DMS153 treated with DMSO at 0.1 percent for 48 hours (cell line): Measurements from ENCODE around the gene DUSP22.
"Not testable (repeated sequence)": the region's sequence is repeated elsewhere in the genome, so short reads cannot be mapped to it uniquely, and the experiment has no call there.

Experiments used
- DNase-seq: peaks from one replicate; lab custom pipeline; 2025; ENCODE audit not compliant: unreplicated experiment; lab: John Stamatoyannopoulos, UW

Gene DUSP22

DNA sequence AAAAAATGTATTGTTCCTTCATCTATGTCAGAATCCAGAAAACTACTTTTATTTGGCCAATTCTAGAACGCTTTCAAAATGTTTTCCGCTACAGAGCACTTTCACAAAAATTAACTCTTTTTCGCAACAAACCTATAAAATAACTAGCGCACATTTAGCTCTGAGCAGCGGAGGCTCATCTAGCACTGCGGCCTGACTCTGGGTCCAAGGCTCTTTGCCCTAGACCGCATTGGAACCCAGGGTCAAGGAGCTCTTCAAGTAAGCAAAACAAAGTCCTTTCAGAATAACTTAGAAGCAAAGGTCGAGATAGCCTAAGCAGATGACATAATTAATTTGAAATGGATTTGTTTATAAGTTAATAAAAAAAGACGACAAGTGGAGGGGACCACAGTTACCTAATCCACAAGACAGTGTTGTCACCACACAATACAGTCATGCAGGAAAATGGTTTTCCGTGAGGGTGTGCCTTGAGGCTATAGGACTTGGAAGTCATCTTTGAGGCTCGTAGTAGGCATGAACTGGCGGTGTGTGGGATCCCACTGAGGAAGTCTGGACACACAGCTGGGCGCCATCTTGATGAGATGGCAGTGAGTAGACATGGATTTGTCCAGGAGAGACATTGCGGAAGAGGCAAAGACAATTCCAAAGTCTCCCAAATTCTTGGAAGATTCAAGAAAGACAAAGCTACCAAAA is 70.1 kb downstream of the DUSP22 start:
- DNase-seq = no peak

- DNase-seq = no peak
Observed at GRCh38 chr6:362924-363249, 70.6 kb downstream of the DUSP22 start.

- no peak for DNase-seq
Observed at GRCh38 chr6:363291-363690, 71.0 kb downstream of the DUSP22 start.

- DNase-seq = no peak
Observed at GRCh38 chr6:363909-364308, 71.6 kb downstream of the DUSP22 start.

GRCh38 chr6:364609-365540 is 72.6 kb downstream of the DUSP22 start:
- DNase-seq = no peak

DNA sequence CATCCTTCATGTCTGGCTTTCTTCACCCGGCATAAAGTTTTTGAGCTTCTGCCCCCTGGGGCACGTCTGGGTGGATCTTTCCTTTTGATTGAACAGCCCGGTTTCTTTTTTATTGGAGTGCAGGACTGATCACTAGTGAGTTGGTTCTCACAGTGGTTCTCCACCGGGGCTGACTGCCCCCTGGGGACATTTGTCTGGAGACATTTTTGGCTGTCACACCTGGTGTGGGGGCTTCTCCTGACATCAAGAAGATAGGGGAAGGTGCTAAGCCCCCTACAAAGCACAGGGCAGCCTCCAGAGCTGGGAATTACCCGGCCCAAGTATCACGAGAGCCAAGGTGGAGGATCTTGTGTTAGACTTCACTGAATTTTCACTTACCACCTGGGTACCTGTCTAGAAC is 73.5 kb downstream of the DUSP22 start:
- no peak for DNase-seq

- DNase-seq = no peak
Observed at GRCh38 chr6:366389-367297, 74.4 kb downstream of the DUSP22 start.

GRCh38 chr6:367298-367794 is 75.1 kb downstream of the DUSP22 start:
- DNase-seq = no peak

- no peak for DNase-seq
Observed at GRCh38 chr6:367891-368630, 75.8 kb downstream of the DUSP22 start.

DNA sequence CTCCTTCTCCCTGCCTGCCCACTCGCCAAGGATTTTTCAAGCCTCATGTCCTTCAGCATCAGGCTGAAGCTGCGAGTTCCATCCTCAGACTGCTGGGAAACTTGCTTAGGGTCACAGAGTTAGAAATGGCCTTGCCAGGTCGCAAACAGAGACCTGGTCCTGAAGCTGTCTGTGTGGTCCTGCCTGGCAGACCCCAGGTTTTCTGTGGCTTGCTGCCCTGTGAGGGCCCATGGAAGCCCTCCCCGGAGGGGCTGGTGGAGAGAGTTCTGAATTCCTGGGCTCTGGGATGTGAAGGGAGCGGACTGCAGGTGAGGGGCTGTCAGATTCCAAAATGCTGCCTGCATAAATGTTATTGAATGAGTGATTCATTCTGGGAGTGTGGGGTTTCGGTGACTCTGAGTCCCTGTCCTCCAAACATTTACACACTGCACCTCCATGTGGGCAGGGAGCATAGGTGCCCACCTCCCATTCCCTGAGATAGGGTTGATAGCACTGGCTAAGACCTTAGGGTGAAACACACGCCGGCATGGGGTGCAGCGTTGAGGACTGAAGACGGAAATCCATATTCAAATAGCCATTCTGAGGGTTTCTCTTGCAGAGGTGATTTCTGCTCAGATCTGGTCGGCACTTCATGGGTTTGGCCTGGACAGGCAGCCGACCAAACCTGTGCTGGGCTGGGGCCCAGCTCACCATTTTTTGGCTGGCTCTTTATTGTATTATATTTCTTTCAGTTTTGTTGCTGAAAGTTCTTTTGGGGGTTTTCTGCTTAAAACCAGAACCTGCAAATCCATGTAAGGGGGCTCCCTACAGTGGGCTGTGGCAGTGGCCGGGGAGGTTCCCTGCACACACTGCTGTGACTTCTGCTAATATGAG is 77.5 kb downstream of the DUSP22 start:
- DNase-seq = no peak

- DNase-seq = no peak
Observed at GRCh38 chr6:370555-370954, 78.3 kb downstream of the DUSP22 start.

DNA sequence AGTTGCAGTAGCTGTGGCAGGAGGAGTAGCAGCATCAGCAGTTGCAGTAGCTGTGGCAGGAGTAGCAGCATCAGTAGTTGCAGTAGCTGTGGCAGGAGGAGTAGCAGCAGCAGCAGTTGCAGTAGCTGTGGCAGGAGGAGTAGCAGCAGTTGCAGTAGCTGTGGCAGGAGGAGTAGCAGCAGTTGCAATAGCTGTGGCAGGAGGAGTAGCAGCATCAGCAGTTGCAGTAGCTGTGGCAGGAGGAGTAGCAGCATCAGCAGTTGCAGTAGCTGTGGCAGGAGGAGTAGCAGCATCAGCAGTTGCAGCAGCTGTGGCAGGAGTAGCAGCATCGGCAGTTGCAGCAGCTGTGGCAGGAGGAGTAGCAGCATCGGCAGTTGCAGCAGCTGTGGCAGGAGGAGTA is 79.6 kb downstream of the DUSP22 start:
- DNase-seq = not testable (repeated sequence)

DNA sequence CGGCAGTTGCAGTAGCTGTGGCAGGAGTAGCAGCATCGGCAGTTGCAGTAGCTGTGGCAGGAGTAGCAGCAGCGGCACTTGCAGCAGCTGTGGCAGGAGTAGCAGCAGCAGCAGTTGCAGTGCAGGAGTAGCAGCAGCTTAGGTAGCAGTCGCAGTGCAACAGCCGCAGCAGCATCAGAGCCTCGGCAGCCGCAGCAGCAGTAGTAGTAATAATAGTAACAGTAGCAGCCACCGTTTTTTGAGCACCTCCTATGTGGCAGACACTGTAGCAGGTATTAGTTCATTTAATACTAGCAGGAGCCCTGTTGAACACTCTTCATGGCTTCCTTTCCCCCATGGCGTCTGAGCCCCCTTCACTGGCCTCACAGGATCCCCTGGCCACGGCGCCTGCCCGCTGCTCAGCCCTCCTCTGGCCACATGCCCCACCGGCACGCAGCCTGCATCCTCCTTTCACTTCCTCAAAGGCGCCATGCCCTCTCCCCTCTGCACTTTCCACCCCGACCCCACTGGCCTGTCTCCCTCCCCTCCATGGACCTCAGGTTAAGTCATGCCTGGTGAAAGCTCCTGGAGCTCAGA is 80.1 kb downstream of the DUSP22 start:
- no peak for DNase-seq

DNA sequence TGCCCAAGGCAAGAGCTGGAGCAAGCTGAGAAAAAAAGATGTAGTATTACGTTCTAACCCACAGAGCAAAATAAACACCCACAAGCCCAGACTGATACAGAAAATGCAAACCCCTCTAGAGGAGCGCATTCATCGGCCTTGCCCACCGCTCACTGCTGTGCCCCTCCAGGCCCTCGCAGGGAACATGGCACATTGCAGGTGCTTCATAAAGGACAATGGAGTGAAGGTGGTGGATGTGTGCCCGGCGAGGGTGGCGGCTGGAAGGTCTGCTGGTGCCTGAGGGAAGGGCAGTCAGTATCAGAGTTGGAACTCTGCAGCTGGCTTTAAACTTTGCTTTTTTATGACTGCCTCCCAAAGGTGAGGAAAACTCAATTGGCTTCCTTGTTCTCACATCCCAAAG is 80.7 kb downstream of the DUSP22 start:
- no peak for DNase-seq

- no peak for DNase-seq
Observed at GRCh38 chr6:373773-374724, 81.8 kb downstream of the DUSP22 start.

- DNase-seq = no peak
Observed at GRCh38 chr6:374956-375355, 82.7 kb downstream of the DUSP22 start.

- DNase-seq = no peak
Observed at GRCh38 chr6:376827-377640, 84.7 kb downstream of the DUSP22 start.
